ENCODE measurements around the gene ANAPC1. TPM values are rescaled to one million over a fixed set of nuclear protein-coding genes. Genes with fewer than 3 reads are reported as not detected.
"Not testable (repeated sequence)": the region's sequence is repeated elsewhere in the genome, so short reads cannot be mapped to it uniquely, and the experiment has no call there.

Gene ANAPC1
- total RNA-seq, 1 donor from 2014 or later: 54.0 TPM

DNA sequence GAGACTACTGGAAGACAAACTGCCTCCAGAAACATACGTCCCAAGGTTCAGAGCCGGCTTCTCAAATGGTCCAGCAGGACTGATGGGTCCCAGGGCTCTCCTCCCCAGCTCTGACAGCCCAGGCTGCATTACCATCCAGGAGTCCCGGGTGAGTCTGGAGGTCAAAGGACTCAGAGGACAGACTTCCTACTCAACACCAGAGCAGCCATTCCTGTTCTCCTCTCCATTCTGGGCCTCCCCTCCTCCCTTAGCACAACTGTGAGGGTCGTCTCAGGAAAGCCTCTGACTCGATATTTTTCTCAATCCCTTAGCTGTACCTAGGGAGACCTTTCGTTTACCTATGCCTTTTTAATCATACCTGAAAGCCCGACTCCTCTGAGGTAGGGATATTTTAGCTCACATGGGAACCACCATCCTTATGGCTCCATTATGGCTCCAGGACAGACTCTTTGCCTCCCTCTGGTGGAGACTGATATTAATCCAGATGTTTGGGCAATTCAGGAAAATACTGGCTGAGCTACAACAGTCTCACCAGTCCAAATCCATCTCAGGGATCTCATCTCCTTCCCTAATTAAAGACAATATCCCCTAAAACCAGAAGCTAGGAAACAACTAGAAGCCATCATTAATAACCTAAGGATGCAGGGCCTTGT is 70.9 kb downstream of the ANAPC1 start:
- not testable (repeated sequence) for DNase-seq (ENCODE audit: low spot score in 2 of 2, unreplicated experiment in 2 of 2); H3K27ac Mint-ChIP-seq; H3K27me3 Mint-ChIP-seq (ENCODE audit: low read depth); H3K36me3 Mint-ChIP-seq; H3K4me3 Mint-ChIP-seq; H3K9me3 Mint-ChIP-seq; H3K4me1 Mint-ChIP-seq

DNA sequence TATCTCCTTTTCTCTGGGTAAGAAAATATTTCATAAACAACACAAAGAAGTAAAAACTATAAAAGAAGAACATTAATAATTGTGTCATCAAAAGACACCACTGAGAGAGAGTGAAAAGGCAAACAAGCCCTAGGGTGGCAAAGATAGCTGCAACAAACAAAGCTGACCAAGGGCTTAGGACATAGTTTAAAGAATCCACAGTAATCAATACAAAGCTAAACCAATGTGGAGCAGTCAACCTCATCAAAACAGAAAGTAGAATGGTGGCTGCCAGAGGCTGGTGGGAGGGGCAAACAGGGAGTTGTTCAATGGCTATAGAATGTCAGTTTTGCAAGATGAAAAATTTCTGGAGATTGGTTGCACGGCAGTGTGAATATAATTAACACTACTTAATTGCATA is 93.4 kb downstream of the ANAPC1 start:
- H3K4me3 Mint-ChIP-seq; H3K27ac Mint-ChIP-seq; DNase-seq (ENCODE audit: low spot score in 2 of 2, unreplicated experiment in 2 of 2); H3K27me3 Mint-ChIP-seq (ENCODE audit: low read depth); H3K9me3 Mint-ChIP-seq; H3K36me3 Mint-ChIP-seq; H3K4me1 Mint-ChIP-seq: not testable (repeated sequence)

DNA sequence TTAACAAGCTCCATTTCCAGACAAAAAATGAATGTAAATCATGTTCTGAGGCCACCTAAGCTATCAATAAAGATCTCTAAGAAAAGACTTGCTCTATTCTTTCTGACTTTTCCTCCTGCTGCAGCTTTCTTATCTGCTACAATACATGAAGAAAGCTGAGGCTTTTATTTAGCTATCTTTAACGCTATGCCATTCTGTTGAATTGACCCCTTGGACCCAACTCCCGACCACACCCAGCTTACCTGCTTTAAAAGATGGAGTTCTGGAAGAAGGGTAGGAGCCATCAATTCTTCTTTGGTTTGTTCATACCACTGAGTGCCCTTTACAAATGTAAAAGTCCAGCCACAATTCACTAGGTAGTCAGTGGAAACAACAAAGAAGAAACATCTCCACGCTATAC is 99.9 kb downstream of the ANAPC1 start:
- not testable (repeated sequence) for DNase-seq (ENCODE audit: low spot score in 2 of 2, unreplicated experiment in 2 of 2); H3K36me3 Mint-ChIP-seq; H3K9me3 Mint-ChIP-seq; H3K27me3 Mint-ChIP-seq (ENCODE audit: low read depth); H3K27ac Mint-ChIP-seq; H3K4me3 Mint-ChIP-seq; H3K4me1 Mint-ChIP-seq

DNA sequence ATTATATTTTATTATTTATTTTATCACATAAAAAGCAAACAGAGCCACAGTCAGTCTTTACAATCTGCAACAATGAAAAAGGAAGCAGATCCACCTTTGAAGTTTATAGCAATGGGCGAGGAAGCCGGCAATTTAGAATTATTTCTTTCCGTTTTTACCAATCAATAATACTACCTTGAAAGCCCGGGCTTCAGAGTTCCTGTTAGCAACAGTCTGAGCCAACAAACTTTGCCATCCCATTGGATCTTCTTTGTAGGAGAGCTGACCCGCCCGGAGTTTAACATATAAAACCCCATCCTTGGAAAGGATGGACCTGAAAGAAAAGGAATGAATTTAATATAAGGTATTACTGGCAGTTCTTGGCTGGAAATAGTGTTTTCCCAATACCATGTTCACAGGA is 101.8 kb downstream of the ANAPC1 start:
- H3K27ac Mint-ChIP-seq; H3K27me3 Mint-ChIP-seq (ENCODE audit: low read depth); H3K36me3 Mint-ChIP-seq; H3K4me1 Mint-ChIP-seq; DNase-seq (ENCODE audit: low spot score in 2 of 2, unreplicated experiment in 2 of 2); H3K4me3 Mint-ChIP-seq; H3K9me3 Mint-ChIP-seq: not testable (repeated sequence)

DNA sequence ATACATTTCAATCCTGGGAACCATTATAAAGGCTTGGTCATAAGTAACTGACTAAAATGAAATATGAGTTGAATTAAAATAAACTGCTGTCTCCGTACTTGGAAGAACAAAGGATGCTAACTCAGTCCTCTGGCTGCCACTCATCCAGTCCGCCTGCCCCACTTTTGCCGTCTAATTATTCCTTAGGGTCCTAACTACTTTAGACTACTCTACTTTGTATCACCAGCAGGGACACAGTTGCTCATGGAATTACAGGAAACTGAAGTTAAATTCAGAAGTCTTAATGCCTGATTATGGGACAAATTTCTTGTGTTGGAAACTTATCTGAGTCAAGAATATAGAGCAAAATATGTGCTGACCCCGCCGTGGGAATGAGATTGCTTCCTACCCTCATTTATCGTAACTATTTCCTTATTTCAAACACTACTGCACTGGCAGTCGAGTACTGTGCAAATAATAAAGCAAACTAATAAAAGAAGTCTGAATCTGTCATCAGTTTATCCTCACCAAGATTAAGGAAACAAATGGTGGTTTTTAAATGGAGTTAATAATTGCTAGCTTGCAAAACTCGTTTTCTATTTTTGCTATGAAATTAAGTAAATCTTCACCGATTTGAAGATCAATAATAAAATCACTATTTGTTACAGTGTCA is 102.4 kb downstream of the ANAPC1 start:
- H3K27ac Mint-ChIP-seq; DNase-seq (ENCODE audit: low spot score in 2 of 2, unreplicated experiment in 2 of 2); H3K9me3 Mint-ChIP-seq; H3K4me1 Mint-ChIP-seq; H3K27me3 Mint-ChIP-seq (ENCODE audit: low read depth); H3K4me3 Mint-ChIP-seq; H3K36me3 Mint-ChIP-seq: not testable (repeated sequence)

DNA sequence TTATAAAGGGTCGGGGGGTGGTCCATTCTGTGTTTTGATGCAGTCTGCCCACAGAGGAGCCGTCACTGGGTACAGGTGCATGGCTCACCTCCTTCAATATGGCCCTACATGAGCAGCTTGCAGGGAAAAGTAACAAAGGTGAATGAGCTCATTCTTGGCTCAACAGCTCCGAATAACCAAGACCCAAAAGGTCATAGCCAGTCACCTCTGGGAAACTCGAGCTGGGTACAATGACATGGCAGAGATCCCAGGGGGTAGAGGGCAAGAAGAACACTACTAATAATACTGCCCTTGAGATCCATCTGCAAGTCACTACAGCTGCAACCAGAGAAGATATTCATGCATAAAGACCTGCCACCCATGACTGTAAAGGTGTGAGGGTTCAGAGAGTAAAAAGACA is 106.8 kb downstream of the ANAPC1 start:
- not testable (repeated sequence) for DNase-seq (ENCODE audit: low spot score in 2 of 2, unreplicated experiment in 2 of 2); H3K27me3 Mint-ChIP-seq (ENCODE audit: low read depth); H3K4me3 Mint-ChIP-seq; H3K27ac Mint-ChIP-seq; H3K9me3 Mint-ChIP-seq; H3K4me1 Mint-ChIP-seq; H3K36me3 Mint-ChIP-seq

DNA sequence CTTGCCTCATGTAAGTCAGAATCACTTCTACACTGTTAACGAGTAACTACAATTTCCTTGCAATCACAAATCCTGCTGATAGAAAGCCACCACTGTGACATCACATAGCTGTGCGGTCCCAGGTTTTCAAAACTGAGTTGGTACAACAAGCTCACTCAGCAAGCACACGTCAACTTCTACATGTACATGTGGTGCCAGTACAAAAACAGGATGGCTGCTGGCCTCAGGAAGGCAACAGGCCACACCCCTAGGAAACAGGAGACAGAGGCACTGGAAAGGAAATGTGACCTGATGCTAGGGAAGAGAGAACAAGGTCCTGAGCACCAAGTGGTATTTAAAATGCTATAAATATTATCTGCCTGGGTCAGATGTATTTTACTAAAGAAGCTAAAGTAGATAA is 107.7 kb downstream of the ANAPC1 start:
- H3K4me3 Mint-ChIP-seq; H3K27ac Mint-ChIP-seq; H3K36me3 Mint-ChIP-seq; H3K27me3 Mint-ChIP-seq (ENCODE audit: low read depth); H3K9me3 Mint-ChIP-seq; H3K4me1 Mint-ChIP-seq; DNase-seq (ENCODE audit: low spot score in 2 of 2, unreplicated experiment in 2 of 2): not testable (repeated sequence)

DNA sequence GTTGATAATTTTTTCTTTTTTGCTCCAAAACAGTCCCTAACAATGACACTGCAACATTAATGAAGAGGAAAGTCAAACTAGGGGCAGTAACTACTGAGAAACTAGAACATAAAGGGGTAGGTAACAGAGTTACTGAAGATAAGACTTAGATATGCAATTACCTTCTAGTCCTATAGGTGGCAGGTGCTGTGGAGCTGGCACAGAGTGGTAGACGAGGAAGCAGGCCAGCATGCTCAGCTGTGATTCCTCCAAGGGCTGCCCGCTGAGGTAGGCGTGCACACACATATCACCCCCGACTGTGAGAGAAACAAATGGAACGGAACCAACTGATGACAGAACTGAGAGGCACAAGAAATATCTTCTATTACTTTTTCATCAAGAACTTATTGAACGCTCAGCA is 111.8 kb downstream of the ANAPC1 start:
- not testable (repeated sequence) for H3K4me3 Mint-ChIP-seq; H3K36me3 Mint-ChIP-seq; H3K4me1 Mint-ChIP-seq; H3K27ac Mint-ChIP-seq; H3K27me3 Mint-ChIP-seq (ENCODE audit: low read depth); H3K9me3 Mint-ChIP-seq; DNase-seq (ENCODE audit: low spot score in 2 of 2, unreplicated experiment in 2 of 2)

DNA sequence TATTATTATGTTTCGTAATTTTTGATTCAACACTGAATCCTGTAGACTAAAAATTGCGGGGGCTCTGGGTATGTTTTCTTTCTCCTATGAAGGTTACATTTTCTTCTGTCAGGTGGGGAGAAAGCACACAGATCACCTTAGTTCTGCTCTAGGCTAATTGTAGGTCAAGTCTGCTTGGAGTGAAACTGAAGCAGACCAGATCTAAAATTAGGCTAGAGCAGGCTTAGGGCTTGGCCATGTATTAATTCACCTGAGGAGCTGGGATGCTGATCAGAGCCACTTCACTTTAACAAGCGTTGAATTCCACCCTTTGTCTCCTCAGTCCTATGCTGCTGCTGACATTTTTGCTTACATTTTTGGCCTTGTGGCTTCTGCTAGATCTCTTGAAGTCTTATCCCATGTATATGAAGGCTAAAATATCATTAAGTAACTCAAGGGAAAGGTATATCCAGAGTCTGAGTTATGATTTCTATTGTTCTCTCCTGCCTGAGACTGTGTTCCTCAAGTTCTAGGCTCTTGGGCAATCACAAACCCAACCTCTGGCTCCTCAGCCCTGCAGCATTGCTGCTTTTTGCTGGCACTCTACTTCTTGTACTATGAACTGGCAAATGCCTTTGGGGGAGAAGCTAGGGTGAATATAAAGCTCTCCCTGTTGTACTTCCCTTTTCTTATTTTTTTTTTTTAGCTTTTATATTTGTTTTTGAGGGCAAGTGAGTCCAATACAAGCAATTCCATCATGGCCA is 112.9 kb downstream of the ANAPC1 start:
- H3K4me3 Mint-ChIP-seq; H3K4me1 Mint-ChIP-seq; H3K36me3 Mint-ChIP-seq; H3K9me3 Mint-ChIP-seq; DNase-seq (ENCODE audit: low spot score in 2 of 2, unreplicated experiment in 2 of 2); H3K27ac Mint-ChIP-seq; H3K27me3 Mint-ChIP-seq (ENCODE audit: low read depth): not testable (repeated sequence)

DNA sequence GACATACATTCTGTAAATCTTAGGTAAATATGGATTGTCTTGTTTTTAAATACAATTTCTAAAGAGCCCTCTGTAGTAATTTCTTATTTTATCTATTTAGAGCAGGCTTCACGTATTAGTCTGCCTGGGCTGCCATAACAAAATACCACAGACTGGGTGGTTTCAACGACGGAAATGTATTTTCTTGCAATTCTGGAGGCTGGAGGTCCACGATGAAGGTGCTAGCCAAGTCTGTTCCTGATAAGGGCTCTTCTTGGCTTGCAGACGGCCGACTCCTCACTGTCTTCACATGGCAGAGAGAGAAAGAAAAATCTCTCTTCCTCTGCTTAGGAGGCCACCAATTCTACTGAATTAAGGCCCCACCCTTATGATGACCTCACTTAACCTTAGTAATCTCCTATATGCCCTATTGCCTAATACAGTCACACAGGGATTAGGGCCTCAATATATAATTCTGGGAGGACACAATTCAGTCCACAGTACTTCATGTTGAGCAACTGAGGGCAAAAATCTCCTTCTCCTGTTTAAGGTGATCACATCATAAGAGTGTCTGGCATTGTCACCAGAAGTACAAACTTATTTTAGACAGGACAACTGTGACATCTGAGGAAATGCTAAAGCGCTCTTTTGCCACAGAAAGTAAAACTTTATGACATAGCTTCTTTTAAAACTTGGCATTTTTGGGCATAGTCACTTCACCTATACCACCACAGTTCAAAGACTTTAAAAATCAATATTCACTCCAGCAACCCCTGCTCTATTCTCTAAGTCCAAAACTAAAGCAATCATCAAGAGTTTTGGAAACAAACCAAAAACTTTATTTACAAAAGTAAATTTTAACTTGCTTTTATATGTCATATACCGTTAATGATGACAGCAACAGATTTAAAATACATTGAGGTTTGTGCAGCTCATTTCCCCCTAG is 115.5 kb downstream of the ANAPC1 start:
- H3K4me3 Mint-ChIP-seq; H3K27ac Mint-ChIP-seq; H3K9me3 Mint-ChIP-seq; H3K4me1 Mint-ChIP-seq; DNase-seq (ENCODE audit: low spot score in 2 of 2, unreplicated experiment in 2 of 2); H3K27me3 Mint-ChIP-seq (ENCODE audit: low read depth): not testable (repeated sequence)
- peaks cover 10% of the 10 kb centered on the region for H3K36me3 Mint-ChIP-seq

DNA sequence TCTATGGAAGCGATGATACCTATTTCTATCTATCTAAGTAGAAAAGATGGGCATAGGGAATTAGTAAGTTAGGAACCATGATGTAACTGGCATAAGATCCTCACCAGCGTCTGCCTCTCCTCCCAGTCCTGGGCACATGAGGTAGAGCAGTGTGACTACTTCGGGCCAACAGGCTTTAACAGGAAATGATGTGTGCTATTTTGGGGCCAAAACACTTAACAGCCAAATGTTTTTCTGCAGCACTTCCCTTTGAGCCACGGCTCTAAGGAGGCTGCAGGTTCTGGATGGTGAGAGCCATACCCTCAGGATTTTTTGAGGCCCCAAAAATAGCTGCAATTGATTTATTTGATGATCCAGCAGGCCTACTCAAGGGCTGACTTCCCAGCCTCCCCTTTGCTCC is 116.9 kb downstream of the ANAPC1 start:
- H3K27ac Mint-ChIP-seq; H3K27me3 Mint-ChIP-seq (ENCODE audit: low read depth); H3K9me3 Mint-ChIP-seq; DNase-seq (ENCODE audit: low spot score in 2 of 2, unreplicated experiment in 2 of 2); H3K4me1 Mint-ChIP-seq; H3K4me3 Mint-ChIP-seq: not testable (repeated sequence)
- H3K36me3 Mint-ChIP-seq: peaks cover 16% of the 10 kb centered on the region

DNA sequence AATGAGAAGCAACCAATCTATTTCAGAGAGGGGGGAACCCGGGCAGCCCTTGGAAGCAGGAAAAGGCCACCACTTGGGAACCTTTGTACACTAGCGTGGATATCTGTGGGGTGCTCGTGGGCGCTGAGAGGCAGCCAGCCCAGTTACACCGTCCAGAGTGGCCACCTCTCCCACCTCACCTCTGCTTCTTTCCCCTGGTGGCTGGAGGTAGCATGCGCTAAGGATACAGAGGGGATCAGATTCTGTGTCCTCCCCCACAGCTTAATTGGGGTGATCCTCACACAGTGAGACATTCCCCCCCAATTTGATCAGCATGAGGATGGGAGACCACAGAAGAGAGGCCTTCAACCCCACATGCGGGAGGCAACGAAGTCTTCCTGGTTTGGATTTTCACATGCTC is 117.7 kb downstream of the ANAPC1 start:
- H3K36me3 Mint-ChIP-seq: peaks cover 19% of the 10 kb centered on the region
- H3K4me3 Mint-ChIP-seq; DNase-seq (ENCODE audit: low spot score in 2 of 2, unreplicated experiment in 2 of 2); H3K9me3 Mint-ChIP-seq; H3K4me1 Mint-ChIP-seq; H3K27me3 Mint-ChIP-seq (ENCODE audit: low read depth); H3K27ac Mint-ChIP-seq: not testable (repeated sequence)

DNA sequence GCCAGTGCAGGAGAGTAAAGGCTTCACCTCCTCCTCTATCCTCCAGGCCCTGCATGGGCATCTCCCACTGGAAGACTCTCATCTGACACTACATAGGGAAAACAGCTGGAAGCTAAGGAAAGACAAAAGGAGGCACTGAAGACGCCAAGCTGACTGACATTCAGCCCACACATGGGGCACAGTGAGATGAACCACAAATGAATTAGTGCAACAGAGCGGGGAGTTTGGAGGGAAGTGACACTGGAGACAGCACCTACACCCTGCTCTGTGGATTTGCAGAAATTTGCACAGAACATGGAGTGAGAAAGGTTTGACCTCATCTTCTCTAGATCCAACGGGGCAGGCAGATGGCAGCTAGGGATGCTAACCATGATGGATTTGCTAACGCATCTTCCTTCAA is 119.8 kb downstream of the ANAPC1 start:
- H3K9me3 Mint-ChIP-seq; DNase-seq (ENCODE audit: low spot score in 2 of 2, unreplicated experiment in 2 of 2); H3K27me3 Mint-ChIP-seq (ENCODE audit: low read depth): not testable (repeated sequence)

More for the DNA sequence above, 119.8 kb downstream of the ANAPC1 start:
- H3K36me3 Mint-ChIP-seq: peaks cover 17% of the 10 kb centered on the region
- not testable (repeated sequence) for H3K4me3 Mint-ChIP-seq, H3K4me1 Mint-ChIP-seq, H3K27ac Mint-ChIP-seq
